OCI-M2 (cell line): ENCODE results near the gene ASPDH.
A peak's percentile ranks its signal among the peaks of the same experiment; 100 is the strongest.

ENCODE experiments used
- DNase-seq: peaks from one replicate; lab custom pipeline; 2025; ENCODE audit not compliant: unreplicated experiment; lab: John Stamatoyannopoulos, UW

Gene ASPDH

DNA sequence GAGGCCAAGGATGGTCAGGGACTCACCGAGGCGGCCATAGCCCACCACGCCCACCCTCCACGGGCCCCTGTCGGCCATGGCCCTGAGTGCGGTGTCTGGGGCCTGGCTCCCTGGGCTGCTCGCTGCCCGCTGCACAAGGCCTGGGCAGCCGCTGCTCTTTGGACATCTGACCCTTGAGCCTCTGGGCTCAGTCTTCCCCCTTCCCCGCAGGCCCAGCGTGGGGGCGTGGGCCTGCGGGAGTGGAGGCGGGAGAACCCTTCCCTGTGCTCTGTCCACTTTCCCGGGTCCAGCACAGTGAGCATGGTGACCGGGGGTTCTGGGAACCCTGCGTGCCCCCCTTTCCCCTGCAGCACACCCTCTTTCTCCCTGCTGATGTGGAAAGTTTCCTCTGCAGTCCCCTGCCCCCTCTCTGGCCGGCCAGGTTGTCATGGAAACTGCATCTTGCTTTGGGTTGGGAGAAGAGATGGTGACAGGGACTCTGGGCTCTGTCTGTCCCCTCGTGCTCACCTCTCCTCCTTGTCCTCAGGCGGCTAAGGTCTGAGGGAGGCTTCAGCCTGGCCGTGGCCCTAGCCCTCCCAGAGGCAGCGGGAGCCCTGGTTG is at the start of gene ASPDH:
Gene ASPDH (minus strand): TSS at position 168 of the 600 bp plus-strand sequence. CDS start 90 bp downstream, at position 78.
- no peak for DNase-seq

GRCh38 chr19:50562996-50563395 is 49.3 kb upstream of the ASPDH start:
- no peak for DNase-seq

- no peak for DNase-seq
These were observed 48.6 kb upstream of the ASPDH start for GRCh38 chr19:50562329-50562728.

- no peak for DNase-seq
These were observed 45.9 kb upstream of the ASPDH start for GRCh38 chr19:50559636-50560035.

DNA sequence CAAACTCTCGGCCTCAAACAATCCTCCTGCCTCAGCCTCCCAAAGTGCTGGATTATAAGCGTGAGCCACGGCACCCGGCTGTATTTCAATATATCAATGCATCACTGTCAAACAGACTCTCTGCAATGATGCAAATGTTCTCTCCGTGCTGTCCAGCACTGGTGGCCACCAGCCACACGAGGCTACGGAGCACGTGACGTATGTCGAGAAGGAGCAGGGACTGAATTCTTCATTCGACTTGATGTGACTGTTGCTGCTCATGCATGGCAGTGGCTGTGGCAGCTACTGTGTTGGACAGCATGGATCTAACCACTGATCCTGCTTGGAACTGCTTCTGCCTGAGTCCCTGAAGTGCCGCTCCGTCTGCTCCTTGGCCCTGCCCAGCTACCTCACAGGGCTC is 44.7 kb upstream of the ASPDH start:
- DNase-seq: no peak

DNA sequence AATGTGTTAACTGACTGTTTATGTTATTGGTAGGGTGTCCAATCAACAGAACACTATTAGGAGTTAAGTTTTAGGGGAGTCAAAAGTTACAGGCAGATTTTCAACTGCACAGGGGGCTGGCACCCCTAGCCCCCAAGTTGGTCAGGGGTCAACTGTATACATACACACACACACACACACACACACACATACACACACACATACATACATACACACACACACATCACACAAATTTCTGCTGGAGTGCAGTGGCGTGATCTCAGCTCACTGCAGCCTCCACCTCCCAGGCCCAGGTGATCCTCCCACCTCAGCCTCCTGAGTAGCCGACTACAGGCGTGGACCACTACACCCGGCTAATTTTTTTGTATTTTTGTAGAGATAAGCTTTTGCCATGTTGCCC is 44.3 kb upstream of the ASPDH start:
- no peak for DNase-seq

- peak; percentile 61 for DNase-seq
These were observed 43.4 kb upstream of the ASPDH start for GRCh38 chr19:50557009-50557613.

DNA sequence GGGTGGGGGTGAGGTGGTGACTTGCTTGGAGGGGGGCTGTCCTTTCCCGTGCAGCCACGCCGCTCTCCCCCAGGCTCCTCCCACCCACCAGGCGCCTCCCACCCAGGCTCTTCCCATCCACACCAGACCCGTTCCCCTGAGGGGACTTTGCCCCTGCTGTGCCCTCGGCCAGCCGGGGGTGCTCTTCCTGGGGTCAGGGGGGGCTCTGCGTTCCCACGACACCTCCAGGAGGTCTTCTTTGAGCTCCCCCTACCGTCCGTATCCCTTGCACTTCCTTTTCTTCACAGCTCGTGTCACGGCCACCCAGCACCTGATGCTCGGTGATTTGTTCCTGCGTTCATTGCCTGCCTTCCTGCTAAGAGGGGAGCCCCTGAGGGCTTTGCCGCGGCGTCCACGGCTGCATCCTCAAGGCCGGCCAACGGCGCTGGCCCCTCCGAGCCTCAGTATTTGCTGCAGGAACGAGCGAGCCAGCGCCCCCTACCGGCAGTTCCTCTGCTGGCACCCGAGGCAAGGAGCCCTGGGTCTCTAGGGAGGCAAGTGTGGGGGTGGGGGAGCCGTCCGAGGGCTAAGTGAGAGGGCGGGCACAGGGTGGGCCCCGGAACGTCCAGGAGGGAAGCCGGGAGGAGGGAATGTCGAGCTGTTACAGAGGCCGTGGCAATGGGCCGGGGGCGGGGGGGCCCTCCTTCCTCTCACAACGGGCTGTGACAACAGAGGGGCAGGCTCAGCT is 42.7 kb upstream of the ASPDH start:
- DNase-seq: peak; percentile 74

- no peak for DNase-seq
These were observed 42.0 kb upstream of the ASPDH start for GRCh38 chr19:50555450-50556281.

DNA sequence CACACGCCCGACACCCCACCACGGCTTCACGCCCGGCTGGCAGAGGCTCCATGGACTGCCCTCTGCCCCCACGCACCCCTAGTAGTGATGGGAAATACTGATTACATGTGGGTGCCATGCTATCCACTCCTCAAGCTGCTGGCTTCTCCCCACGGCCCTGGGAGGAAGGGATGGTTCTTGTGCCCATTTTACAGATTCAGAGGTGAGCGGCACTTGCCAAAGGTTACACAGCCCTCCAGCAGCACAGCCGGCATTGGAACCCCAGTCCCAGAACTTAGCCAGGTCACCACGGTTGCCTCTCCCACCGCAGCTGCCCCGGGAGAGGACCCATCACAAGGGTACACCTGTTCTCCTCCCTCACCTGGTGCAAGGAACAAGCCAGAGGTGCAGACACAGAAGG is 41.3 kb upstream of the ASPDH start:
- DNase-seq: no peak

GRCh38 chr19:50554212-50554611 is 40.5 kb upstream of the ASPDH start:
- no peak for DNase-seq

DNA sequence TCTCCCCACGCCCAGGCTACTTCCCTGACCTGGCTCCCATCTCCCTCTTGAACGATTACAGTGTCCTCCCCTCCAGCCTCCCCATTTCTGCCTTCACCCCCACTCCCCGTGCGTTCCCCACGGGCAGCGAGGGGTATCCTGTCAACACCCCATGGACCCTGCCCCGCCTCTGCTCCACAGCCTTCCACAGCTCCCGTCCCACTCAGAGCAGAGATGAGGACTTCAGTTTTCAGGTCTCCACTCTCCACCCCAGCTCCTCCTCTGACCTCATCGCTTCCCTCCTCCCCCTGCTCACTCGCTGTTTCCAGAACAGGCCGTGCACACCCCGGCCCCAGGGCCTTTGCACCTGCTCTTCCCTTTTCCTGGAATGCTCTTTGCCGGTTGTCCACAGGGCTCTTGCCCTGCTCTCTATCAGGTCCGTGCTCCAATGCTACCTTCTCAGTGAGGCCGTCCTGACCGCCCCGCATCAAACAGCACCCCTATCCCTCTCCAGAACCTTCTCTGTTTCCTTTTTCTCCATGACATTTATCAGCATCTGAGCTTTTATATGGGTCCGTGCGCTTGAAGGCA is 39.5 kb upstream of the ASPDH start:
- no peak for DNase-seq

DNA sequence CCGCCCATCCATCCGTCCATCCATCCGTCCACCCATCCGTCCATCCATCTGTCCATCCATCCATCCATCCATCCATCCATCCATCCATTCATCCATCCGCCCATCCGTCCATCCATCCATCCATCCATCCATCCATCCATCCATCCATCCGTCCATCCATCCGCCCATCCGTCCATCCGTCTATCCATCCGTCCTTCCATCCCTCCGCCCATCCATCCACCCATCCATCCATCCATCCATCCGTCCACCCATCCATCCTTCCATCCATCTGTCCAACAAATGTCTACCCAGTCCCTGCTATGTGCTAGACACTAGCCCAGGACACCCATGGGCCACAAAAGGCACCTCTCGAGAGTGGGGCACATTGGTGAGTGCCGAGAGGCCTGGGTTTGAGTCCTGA is 38.8 kb upstream of the ASPDH start:
- DNase-seq: no peak

GRCh38 chr19:50551715-50552187 is 38.0 kb upstream of the ASPDH start:
- no peak for DNase-seq

DNA sequence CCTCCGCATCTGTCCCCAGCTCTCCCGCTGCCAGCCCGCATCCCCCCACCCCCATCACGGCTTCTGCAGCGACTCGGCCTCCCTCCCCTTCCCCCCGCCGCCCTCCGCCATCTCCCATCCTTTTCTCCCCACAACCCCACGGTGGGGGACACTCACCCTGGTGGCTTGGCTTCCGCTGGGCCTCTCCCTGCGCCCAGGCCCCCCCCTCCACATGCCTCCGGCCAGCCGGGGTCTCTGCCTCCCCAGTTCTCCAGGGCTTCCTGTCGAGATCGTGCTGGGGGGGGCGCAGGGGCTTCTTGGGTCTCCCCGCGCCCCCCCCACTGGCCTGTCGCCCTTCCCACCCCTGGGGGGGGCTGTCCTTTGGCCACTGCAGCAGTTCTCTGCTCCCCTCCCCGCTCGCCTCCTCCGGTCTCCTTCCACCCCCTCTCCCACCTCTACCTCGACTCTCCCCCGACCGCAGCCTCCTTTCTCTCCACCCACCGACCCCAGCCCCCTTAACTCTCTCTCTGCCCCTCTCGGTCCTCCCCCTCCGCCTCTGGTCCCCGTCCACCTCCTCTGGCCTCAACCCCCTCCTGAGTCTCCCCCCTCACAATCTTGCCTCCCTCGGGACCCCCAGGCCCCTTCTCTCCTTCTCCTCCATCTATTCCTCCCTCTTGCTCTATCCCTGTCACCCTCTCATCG is 37.5 kb upstream of the ASPDH start:
- no peak for DNase-seq

DNA sequence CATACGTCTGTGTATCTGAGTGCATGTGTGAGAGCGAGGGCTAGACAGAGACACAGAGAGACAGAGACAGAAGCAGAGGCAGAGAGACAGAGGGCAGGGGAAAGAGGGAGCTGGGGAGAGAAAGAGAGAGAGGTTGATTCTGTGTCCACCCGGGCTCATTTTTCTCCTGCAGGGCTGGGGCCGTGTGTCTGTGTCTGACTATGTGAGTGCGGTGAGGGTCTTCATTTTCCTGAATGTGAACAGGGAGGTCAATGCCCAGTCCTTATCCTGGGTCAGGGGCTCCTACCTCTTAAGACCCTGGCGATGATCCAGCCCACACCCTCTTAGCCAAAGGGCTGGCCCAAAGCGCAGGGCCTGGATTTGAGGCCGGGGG is 36.9 kb upstream of the ASPDH start:
- no peak for DNase-seq

GRCh38 chr19:50549927-50550593 is 36.3 kb upstream of the ASPDH start:
- DNase-seq: no peak

- DNase-seq: no peak
These were observed 35.6 kb upstream of the ASPDH start for GRCh38 chr19:50549059-50549926.
